Activated CD4-positive, alpha-beta T cell treated with anti-CD3 and anti-CD28 coated beads for 1 hour (primary cell): ENCODE measurements around the gene EFEMP1.

Experiments
- DNase-seq: peaks from one replicate; pipeline ENCODE4 v3.0.0-alpha.2; 2020

EFEMP1 gene

GRCh38 chr2:55894720-55895119 lies 28.9 kb downstream of the EFEMP1 start:
- DNase-seq: no peak

DNA sequence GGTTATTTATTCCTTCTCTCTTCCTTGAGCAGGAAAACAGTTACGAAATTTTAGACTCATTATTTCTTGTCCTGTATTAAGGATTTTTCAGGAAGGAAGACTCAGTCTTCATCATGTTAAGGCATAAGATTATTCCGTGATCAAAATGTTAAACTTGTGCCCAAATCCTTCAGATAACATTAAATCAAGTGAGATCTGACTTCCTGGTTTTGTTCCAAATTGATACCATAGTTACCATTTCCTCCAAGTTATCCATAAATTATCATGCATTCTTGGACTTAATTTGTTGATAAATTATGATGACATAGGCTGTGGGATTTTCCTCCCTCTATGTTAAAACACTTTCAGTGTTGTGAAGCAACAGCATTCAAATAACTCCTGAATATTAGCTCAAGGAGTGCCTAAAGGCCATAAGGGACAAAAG lies 31.9 kb downstream of the EFEMP1 start:
- no peak for DNase-seq

DNA sequence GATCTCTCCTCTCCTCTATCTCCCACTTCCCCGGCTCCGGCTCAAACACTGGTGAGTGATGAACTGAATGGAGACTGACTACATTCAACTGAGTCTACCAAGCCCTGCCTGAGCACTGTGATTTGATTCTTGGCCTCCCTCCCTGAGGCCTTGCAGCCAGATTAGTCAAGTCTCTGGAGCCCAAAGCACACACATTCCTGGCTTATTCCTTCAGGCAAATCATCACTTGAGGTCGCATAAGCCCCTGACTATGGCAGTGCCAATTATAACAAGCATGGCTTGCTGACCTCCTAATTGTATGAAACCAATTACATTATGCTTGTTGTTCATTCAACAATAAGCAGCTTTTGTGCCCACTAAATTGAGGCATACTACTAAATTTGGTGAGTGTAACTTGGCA lies 34.6 kb downstream of the EFEMP1 start:
- DNase-seq: no peak

DNA sequence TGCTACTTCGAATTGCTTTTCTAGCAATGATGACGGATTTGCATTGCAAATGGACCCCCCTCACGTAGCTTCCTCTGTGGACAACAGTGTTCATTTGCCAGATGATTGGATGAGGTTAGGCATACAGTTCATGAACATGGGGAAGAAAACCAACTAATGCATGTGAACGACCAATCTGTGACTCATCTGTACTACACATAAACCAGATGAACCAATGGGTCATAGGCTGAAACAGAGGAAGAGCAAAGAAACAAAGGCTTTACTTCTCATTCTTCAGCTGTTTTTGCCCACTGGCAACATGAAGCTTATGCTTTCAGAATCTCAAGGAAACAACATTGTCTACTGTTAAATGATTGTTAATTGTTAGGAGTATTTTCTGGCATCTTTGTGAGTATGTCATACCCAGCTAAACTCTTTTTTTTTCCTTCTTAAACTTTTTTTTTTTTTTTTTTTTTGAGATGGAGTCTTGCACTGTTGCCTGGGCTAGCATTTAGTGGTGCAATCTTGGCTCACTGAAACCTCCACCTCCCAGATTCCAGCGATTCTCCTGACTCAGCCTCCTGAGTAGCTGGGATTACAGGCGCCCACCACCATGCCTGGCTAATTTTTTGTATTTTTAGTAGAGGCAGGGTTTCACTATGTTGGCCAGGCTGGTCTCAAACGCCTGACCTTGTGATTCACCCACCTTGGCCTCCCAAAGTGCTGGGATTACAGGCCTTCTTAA lies 35.5 kb downstream of the EFEMP1 start:
- no peak for DNase-seq

DNA sequence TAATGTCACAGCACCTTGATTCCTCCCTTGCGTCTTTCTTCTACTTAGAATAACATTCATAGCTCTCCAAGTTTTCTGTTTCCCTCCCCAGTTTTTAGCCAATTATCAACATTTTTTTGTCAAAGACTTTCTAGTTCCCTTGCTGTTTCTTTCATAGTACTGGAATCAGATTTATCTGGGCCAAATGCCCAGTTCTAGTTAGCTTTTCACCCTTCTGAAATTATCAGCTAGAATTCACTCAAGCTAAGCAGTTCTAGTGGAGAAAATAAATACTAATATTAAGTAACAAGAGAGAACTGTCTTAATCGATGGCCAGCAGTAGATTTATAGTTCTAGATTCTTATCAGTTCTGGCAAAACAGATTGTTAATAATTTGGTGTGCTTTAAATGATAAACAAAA lies 36.2 kb downstream of the EFEMP1 start:
- DNase-seq: no peak

GRCh38 chr2:55885944-55886281 lies 37.7 kb downstream of the EFEMP1 start:
- DNase-seq: no peak

DNA sequence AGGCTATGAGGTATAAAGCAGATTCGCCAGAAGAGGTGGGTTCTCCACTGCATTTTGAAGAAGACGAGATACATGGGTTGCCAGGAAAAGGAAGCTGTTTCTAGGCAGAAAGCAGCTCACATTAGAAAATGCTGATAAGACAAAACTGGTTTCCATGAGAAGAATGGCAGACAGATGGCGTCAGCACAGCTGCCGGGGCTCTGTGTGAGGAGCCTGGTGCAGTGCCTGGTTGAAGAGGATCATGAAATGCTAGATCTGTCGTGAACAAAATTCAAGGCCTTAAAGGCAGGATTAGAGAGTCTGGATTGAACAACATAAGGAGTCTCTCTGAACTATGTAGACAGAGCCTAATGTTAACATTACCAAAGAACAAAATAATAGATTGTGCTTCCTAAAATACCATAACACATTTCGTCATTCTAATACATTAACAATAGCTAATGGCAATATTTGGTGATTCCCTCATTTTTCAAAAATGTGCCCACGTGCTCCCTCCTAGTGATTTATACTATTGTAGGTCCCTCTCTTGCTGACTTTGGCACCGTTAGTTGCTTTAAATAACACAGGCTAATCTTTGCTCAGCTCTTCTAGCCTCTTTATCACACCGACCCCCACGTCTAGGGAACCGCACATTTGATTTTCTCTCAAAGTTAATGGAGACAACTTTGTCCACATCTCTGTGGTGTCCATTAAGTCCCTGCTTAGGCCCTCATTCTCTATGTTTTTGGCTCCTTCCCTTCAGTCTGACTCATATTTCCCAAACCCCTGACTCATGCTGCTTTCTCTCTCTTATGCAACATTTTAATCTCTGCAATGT lies 38.2 kb downstream of the EFEMP1 start:
- no peak for DNase-seq

DNA sequence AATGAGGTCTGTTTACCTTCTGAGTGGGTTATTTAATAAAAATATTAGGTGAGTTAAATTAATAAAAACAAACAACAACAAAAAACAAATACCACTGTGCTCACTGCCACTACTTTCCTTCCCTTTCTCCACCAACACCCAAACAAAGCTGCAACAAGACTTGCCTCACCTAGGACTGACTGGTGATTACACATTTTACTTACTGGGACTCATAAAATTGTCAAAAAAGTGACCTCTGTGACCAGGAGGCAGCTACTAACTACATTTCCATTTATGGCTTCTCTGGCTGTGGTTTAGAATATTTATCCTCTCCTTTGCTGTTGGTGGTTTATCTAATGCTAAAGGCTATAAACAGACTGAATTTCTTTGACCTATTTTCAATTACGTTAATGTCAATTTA lies 39.8 kb downstream of the EFEMP1 start:
- DNase-seq: no peak

GRCh38 chr2:55883357-55883756 lies 40.2 kb downstream of the EFEMP1 start:
- DNase-seq: no peak

DNA sequence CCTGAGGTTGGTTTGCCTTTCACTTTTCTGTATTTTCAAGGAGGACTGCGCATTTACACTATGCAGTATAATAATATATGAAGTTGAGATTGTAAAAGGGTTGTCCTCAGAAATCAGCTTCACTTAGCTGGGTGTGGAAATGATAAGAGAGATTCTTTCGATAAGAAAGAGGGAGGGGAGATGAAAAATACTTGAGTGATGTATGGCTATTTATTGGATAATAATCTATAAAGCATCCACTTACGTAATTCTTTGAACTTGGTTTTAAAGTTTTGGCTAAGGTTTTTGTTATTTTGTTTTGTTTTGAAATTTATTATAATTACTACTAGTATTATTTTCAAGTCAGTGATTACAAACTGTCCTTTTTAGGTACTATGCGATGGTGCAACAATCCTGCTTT lies 40.6 kb downstream of the EFEMP1 start:
- DNase-seq: no peak

DNA sequence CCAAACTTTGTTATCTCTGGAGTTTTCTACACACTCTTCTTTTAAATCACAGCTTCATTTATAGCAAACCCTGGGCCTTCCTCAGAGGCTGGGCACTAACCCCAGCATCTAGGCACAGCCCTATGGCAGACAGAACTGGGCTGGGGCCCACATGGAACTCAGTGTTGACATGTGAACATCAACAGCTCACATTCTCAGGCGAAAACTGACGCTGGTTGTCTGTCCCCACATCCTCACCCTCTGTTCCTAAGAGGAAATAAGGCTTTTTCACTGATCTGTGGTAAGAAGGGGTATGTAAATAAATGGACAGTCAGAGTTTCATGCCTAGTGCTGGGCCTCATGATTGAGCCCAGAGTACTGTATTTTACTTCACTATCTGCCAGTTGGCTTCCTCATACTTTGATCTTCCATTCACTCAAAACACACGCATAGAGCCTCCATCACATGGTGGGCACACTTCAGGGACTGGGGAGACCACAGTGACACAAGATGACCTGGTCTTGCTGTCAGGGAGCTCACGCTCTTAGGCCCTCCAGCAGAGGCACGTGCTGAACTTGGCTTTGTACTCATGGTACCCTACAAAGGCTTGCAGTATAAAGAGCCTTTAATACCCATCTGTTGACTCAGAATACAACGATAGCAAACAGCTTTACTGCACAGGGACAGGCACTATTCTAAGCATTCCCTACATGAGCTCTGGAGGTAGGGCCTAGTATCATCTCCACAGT lies 43.0 kb downstream of the EFEMP1 start:
- DNase-seq: no peak

DNA sequence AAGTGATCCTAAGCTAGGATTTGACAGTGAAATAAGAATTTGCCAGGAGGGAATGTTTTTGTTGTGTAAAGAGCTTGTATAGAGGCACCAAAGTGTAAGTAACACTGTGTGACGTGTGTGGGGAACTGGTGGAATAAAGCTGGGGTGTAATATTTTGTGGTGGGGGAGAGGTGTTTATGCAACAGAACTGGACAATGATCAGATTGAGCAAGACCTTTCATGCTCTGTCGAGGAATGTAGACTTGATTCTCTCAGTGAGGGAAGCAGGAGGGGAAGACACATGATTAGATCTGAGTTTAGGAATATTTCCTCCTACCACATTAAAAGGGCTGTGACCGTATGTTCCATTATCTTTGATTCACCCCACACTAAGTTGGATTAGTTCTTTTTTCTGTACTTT lies 43.6 kb downstream of the EFEMP1 start:
- no peak for DNase-seq

DNA sequence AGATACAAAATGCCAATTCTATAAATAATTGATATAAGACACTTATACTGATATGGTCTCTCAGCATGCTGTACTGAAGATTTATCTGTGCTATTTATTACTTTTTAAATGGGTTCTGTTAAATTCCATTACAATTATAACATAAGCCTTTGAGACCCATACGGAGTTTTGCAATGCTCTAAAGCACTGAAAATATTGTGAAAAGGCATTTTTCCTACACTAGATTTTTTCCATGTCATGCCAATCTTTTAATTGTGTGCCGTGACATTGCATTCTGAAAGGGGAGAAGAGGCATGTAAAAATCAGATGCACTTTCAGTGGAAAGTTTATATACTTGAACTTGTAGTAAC lies 46.5 kb downstream of the EFEMP1 start:
- no peak for DNase-seq

DNA sequence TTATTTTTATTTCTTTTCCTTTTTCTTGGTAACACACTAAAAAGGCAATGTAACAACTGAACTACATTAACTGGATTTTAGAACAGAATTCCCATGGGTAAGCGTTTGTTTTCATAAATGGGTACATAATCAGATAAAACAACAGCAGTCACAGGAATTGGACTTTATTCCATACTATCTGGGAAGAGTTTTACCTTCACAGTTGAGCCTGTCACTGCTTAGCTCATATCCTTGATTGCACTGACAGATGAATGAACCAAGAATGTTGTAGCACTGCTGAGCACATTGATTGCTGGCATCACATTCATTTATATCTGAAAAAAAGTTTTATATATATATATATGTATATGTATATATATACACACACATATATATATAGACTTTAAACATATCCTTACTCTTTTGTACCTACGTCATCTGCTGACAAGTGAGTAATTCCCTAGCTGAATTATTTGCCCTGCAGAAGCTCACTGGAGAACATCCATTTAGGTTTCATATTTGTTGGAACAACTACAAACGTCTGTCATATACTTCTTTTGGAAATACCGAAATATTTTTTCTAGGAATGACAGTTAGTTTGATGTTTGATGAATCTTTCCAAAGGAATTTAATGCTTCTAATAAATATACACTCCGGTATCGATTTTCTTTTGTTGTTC lies 47.0 kb downstream of the EFEMP1 start:
- DNase-seq: no peak

- DNase-seq: no peak
Measured at GRCh38 chr2:55875434-55876135, 48.0 kb downstream of the EFEMP1 start.

DNA sequence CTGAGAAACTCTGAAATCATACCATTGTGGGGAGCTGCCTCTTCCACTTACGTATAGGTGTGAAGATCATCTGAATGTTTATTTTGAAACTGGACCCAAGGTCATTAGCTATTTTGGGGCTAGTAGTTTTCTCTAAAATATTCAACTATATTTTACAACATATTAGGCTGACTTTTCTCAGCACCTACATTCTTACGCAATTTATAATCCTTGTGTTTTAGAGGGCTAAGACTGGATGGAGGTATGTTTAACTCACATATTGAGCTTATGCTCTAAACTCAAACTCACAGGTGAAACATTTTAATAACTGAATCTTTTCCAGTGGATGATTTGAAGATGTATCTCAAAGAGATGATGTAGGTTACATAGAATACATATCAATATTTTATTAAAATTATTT lies 49.2 kb downstream of the EFEMP1 start:
- DNase-seq: no peak

- DNase-seq: no peak
Measured at GRCh38 chr2:55871637-55872036, 51.9 kb downstream of the EFEMP1 start.

DNA sequence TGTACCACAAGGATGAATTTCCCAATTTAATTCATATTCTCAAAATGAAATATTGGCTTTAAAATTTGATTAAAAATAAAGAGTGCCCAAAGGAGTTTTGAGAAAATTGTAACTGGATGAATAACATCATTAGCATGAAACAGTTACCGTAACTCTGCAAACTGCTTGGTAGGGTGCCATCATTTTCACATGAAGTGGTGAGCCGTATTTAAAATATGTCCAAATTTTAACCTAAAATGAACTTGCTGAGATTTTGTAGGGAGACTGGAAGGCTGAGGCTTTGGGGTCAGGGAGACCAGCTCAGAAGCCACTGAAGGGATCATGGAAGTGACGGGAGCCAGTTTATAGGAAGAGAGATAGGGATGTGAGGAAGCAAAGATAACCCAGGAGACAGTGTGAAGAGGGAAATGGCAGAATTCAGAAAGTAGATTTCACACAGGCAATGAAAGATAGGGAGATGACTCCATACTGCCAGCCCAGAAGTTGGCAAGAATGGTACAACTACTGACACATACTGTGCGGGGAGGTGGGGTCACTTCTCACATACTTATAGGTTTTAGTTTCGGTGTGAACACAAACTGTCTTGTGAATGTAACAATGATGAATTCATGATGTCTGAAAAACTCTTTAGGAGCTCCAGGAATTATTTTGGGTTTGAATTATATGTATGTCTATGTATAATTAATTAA lies 53.8 kb downstream of the EFEMP1 start:
- no peak for DNase-seq

DNA sequence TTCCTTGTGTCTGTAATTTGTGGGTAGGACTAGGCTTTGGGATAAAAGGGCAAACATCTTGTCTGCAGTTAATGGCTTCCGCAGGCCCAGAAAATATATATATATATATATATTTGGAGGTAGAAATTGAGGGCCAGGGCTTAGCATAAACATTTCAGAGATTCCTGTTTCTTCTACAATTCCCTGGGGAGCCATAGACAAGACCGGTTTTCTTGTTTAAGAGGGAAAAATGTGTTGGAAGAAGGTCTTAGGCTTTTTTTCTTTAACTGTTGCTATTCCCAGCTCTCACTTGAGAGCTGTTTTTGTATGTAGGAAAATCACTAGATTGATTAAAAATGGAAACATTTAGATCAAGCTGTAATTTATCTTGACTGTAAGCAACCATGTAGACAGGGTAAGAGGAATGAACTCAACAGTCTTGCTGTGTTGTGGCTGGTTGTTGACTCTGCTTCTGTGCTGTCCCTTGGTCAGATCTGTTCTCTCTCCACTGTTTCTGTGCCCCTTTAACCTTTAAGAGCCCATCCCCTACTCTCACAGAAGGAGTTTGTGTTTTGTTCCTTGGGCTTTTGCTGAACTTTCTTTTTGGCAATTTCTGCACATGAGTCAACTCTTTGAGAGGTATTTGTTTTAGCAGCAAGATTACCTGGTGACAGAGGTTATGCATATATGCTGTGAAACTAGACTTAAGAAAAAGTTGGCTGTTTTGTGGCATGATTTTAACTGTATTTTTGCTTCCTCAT lies 58.3 kb downstream of the EFEMP1 start:
- DNase-seq: no peak

DNA sequence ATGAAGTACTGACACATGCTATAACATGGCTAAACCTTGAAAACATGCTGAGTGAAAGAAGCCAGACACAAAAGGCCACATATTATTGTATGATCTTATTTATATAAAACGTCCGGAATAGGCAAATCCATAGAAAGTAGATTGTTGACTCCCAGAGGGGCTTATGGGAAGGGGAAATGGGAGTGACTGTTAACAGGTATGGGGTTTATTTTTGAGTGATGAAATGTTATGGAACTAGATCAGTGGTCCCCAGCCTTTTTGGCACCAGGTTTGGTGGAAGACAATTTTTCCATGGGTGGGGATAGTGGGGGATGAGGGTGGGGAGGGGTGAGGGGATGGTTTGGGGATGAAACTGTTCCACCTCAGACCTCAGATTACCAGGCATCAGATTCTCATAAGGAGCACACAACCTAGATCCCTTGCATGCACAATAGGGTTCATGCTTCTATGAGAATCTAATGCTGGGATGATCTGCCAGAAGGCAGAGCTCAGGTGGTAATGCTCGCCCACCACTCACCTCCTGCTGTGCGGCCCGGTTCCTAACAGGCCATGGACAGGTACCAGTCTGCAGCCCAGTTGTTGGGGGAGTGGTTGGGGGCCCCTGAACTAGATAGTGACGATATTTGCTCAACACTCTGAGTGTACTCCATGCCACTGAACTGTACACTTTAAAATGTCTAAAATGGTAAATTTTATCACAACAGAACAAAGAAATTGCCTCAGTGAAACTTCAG lies 59.1 kb downstream of the EFEMP1 start:
- DNase-seq: no peak
